Aortic smooth muscle cell (primary cell): Measurements from ENCODE around the gene ADNP2. TPM values are rescaled to one million over a fixed set of nuclear protein-coding genes. Genes with fewer than 3 reads are reported as not detected.

Source experiments
- total RNA-seq: library from RNA; depleted of rRNA; stranded (reverse); fragments of >200 nt; gene quantifications from 2 replicates; pipeline ENCODE4 v1.2.3, GENCODE V29; 2014

Gene ADNP2, protein sequence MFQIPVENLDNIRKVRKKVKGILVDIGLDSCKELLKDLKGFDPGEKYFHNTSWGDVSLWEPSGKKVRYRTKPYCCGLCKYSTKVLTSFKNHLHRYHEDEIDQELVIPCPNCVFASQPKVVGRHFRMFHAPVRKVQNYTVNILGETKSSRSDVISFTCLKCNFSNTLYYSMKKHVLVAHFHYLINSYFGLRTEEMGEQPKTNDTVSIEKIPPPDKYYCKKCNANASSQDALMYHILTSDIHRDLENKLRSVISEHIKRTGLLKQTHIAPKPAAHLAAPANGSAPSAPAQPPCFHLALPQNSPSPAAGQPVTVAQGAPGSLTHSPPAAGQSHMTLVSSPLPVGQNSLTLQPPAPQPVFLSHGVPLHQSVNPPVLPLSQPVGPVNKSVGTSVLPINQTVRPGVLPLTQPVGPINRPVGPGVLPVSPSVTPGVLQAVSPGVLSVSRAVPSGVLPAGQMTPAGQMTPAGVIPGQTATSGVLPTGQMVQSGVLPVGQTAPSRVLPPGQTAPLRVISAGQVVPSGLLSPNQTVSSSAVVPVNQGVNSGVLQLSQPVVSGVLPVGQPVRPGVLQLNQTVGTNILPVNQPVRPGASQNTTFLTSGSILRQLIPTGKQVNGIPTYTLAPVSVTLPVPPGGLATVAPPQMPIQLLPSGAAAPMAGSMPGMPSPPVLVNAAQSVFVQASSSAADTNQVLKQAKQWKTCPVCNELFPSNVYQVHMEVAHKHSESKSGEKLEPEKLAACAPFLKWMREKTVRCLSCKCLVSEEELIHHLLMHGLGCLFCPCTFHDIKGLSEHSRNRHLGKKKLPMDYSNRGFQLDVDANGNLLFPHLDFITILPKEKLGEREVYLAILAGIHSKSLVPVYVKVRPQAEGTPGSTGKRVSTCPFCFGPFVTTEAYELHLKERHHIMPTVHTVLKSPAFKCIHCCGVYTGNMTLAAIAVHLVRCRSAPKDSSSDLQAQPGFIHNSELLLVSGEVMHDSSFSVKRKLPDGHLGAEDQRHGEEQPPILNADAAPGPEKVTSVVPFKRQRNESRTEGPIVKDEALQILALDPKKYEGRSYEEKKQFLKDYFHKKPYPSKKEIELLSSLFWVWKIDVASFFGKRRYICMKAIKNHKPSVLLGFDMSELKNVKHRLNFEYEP
- 12.0 and 12.5 TPM in 2 replicates for total RNA-seq

DNA sequence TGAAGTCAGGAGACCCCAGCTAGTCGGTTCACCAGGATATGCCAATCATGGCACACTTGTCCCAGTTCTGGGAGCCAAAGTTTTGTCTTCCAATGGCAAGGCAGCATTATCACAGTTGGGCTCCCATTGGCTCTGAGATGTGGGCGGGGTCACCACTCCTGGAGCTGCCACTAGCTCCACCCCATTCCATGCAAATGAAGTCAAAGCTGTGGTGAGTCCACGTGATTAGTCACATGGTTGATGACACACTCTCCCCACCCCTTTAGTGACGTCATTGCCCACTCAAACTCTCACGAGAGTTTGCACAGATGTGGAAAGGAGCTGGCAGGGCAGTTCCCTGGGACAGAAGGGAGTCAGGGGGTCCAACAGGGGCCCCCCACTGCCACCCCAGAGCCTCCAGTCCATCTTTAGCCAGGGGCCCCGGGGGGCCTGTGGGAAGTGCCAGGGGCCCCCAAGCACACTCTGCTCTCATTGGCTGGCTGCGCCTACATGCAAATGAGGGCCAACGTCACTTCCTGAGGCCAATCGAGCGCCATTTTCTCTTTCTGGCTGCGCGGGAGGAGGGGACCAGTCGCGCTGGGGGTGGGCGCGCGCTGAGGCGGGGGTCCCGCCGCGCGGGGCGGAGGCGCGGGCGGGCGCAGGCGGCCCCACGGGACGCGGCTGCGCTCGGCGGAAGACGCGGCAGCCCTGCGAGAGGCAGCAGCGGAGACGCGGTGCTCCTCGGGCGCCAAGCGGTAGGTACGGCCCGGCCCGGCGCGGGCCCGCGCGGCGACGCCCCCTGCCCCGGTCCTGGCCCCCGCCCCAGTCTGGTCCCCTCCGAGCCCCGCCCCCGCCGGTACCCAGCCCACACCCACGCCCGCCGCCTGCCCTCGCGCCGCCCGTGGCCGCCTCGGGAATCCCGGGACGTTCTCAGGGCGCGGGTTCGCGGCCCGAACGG lies at the start of gene ADNP2:
Gene ADNP2, plus strand, starts transcription at position 524 of the 937 bp plus-strand sequence. CDS start 8,281 bp downstream, outside the sequence.

Other genes with a start within 250 kb of the ADNP2 start
- gene SLC66A2, start 157.6 kb upstream of the ADNP2 start, total RNA-seq, result 27.4 and 31.7 TPM in 2 replicates
- gene HSBP1L1, start 144.6 kb upstream of the ADNP2 start, total RNA-seq, result 5.2 and 5.4 TPM in 2 replicates
- 74.0 and 92.7 TPM in 2 replicates for gene TXNL4A, start 120.7 kb upstream of the ADNP2 start, total RNA-seq
- 24.2 and 28.1 TPM in 2 replicates for gene RBFA, start 74.8 kb upstream of the ADNP2 start, total RNA-seq
- gene PARD6G, start 138.3 kb downstream of the ADNP2 start, total RNA-seq, result 0.13 and 0.19 TPM in 2 replicates